Measurements from ENCODE around the gene NACC1.

NACC1 gene

DNA sequence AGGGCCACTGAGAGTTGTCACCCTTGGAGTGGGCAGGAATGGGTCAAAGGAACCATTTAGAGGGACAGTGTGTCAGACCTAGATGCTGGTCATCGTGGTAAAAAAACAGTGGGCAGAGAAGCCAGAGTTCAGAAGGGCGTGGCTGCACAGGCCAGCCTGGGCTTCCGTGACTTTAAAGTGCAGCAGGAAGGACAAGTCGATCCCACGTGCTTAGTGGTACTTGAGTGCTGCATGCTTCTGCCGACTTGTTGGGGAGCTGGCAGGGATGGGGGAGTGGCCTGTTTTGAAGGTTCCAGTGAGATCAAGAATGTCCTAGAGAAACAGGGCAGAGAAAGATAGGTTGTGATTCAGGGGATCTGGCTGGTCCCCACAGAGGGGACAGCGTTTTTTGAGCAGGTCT lies 32.4 kb upstream of the NACC1 start:
- no peak for DNase-seq
- intact Hi-C loops (cut with DNase I) = no loop called here

DNA sequence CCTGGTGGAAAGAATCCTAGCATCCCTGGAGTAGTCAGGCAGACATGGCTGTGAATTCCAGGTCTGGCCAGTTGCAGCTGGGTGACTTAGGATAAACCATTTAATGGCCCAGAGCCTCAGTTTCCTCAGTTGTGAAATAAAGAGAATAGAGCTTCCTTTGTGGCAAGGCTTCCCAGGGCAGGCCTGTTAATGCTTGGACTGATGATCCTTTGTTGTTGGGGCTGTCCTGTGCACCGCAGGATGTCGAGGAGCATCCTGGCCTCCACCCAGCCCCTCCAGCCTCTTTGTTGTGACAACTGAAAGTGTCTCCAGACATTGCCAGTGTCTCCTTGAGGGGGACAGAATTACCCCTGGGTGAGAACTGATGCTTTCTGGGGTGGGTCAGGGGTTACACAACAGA lies 31.7 kb upstream of the NACC1 start:
- DNase-seq = no peak
- intact Hi-C loops (cut with DNase I) = no loop called here

DNA sequence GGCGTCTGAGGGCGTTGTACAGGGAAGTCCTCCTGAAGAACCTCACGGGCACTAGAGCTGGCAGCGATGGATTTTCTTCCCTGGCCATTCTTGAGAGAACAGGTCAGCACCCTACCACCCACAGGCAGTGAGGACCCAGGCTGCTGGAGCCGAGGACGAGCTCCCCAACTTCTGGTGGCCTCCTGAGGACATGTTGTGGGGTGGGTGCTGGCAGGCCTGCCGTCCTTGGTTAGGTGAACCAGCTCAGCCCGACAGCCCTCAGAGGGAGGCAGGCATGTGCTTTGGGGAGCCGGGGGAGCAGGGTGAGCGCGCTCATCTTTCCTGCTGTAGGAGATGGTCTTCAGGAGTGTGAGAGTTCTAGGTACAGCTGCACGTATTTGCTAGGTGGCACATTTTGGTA lies 30.8 kb upstream of the NACC1 start:
- no peak for DNase-seq
- intact Hi-C loops (cut with DNase I) = no loop called here

DNA sequence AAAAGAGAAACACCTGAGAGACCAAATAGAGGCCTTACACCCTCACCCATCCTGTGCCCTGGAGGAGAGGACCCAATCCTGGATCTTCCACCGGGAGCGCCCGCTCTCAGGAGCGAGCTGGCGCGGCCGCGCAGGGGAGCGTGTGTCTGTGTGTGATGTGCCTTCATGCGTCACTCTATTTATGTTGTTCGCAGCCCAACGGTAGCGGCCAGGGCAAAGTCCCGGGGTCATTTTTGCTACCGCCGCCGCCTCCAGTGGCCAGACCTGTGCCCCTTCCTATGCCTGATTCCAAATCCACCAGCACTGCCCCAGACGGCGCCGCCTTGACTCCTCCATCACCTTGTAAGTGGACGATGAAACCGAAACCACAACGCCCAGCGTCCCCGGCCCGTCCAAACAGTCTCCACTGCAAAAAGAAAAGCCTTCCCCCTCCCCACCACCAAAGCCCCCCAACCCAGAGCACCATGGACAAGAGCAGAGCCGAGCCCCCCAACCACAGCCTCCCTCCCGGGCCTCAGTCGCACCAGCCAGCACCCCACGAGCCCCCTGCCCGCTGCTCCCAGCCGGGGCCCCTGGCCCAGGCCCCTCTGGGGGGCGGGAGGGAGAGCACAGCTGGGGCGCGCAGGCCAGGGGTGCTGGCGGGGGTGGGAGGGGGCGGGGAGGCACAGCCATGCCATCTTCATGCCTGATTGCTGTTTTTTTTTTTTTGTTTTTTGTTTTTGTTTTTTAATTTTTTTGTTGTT lies 30.1 kb upstream of the NACC1 start:
- intact Hi-C loops (cut with DNase I) = no loop called here
- DNase-seq = no peak

DNA sequence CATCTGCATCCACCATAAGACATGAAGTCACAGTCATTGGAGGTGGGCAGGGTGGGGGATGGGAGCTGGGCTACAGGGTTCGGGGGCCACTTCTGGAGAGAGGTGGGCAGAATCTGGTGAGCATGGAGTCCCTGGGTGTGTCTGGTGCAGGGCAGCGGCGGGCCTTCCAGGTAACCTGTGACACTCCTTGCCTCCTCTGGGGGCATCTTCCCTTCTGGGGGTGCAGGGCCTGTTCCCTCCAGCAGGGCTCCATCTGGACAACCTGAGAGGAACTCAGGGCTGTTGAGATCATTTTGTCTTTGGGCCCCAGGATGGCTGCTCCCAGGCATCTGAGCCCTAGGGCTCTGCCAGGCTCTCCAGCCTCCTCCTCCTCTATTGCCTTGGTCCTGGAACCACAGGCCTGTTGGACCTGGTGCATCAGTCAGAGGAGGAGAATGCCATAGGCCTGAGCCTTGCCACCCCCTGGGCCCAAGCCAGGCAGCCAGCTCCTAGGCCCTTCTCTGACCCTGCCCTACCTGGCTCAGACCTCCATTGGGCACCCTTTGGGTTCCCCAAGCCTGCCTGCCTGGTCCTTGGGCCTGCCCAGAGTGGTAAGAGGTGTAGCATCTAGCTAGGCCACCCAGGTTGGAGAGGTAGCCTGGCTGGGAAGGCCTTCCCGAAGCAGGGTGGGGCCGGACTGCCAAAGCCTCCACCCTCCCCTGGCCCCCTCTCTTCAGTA lies 28.8 kb upstream of the NACC1 start:
- DNase-seq = no peak
- intact Hi-C loops (cut with DNase I) = no loop called here

DNA sequence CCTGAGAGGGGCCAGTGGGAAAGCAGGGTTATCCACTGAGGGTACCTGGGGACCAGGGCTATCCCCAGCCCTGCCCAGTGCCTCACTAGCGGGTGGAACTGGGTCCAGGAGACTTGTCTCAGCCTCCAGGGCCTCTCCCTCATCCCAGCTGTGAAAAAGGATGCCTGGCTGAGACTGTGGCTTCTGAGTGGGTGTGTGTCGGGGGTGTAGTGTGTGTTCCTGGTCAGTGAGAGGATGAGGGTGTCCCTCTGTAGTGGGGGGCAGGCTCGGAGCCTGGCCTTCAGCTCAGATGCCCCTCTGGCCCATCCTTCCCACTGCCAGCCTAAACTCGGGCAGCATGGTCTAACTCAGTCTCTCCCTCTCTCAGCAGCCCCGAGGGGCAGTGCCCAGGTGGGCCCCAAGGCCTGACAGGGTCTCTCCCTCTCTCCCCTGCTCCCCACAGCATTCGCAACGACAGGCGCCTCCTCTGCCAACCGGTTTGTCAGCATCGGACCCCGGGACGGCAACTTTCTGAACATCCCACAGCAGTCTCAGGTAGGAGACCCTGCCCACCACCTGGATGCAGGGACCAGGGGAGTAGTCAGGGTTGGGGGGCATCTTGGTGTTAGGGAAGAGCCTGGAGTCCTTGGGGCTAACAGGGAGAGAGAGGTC lies 28.1 kb upstream of the NACC1 start:
- DNase-seq = no peak
- intact Hi-C loops (cut with DNase I) = loop anchor here (5.0 kb wide), 1 partner anchor 108 kb away; no protein-coding TSS in a partner anchor

DNA sequence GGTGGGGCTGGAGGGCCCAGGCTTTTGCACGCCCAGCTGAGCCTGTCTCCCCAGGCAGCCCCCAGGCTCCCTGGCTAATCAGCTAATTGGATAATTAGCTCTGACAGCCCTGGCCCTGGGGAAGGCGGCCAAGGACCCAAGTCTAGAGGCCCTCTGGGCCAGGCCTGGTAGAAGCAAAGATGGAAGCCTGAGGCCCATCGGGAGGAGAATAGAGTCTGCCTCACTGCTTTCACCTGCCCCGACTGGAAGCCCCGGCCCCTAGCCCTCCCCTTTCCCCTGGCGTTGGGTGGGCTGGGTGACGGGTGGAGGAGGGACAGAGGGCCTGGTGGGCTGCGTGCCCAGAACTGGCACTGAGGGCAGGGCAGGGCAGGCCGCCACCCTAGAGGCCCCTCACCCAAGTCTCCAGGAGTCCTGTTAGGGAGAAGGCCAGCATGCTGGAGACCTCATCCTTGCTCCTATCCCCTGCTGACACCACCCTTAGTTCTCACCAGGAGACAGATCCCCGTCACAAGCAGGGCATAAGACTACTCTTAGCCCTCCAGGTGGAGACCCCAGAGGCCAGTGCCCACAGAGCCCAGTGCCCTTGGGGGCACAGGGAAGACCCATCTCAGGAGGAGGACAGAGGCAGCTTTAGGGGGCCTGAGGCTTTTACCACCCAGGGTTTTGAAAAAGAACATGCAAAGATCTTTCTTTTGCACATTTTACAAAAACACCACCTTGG lies 27.4 kb upstream of the NACC1 start:
- DNase-seq = peak in 1 of 42 donors; percentile 30
- intact Hi-C loops (cut with DNase I) = loop anchor here (5.0 kb wide), 1 partner anchor 108 kb away; no protein-coding TSS in a partner anchor

DNA sequence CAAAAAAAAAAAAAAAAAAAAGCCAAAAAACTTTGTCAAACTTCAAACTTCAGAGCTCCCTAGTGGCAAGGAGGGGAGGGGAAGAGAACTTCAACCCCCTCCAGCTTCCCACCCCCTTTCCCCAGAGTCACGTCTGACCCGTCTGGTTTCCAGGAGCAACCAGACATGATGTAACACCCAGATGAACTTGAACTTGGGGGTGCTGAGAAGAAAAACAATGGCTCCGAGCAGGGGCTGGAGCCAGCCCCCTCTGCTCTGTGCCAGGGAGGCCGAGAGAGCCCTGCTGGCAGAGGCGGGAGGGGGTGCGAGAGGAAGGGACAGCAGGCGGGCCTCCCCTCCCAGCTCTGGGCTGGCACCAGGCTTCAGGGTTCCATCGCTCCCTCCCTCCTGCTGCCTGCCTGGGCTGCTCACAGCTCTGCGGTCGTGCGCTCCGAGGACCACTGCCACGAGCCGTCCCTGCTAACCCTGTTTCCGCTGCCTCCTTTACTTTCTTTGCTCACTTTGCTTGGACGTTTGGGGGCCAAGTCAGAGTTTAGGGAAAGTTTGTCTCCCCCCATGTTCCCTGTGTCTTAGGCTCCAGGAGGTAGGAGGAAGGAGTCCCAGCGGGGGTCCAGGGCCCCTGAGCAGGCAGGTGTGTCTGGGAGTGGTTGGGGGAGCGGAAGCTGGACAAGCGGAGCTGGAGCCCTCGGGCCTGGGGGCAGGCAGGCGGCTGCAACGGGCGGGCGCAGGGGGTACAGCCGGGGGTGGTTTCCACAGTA lies 26.5 kb upstream of the NACC1 start:
- intact Hi-C loops (cut with DNase I) = loop anchor here (5.0 kb wide), 1 partner anchor 109 kb away; no protein-coding TSS in a partner anchor
- DNase-seq = peak; percentile 64 to 93 (median 85)

DNA sequence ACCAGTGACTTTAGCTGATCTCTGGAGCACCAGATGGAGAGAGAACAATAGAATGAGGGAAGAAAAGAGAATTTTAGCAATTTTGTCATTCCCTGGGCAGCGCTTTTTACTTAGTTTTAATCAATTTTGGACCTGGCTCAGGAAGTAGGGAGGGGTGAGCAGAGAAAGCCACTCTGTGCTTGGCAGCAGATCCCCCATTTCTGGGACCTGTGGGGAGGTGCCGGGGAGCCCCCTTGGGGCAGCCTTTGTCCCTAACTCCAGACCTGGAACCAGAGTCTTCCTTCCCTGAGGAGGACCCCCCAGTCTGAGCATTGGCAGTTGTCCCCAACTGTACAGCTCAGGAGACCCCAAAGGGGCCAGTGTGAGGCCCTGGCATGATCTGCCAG lies 25.9 kb upstream of the NACC1 start:
- intact Hi-C loops (cut with DNase I) = loop anchor here (5.0 kb wide), 1 partner anchor 110 kb away; no protein-coding TSS in a partner anchor
- DNase-seq = peak in 2 of 42 donors; percentile 1 to 27

DNA sequence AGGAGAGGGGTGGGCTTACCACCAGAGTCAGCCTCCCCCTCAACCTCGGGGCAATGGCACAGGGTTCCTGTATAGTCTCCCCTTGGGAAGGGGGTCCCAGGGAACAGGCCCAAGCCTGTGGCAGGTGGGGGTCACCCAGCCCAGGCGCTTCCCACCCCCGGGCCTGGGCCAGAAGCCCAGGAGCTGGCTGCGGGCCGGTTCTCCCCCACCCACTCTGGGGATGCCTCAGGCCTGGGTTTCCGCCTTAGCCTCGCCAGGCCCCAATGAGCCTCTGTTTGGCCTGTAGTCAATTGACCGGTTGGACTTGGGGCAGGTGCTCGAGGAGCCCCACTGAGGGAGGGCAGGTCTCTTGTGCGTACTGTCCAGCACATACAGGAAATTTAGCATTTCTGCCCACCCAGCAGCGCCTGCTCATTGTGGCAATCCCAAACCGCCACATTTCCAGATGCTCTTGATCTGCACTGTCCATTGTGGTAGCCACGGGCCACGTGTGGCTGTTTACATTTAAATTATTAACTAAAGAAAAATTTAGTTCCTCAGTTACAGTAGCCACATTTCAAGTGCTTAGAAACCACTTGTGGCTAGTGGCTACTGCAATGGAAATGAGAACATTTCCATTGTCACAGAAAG lies 25.3 kb upstream of the NACC1 start:
- intact Hi-C loops (cut with DNase I) = loop anchor here (5.0 kb wide), 1 partner anchor 110 kb away; no protein-coding TSS in a partner anchor
- DNase-seq = peak in 2 of 42 donors; percentile 6 to 20

DNA sequence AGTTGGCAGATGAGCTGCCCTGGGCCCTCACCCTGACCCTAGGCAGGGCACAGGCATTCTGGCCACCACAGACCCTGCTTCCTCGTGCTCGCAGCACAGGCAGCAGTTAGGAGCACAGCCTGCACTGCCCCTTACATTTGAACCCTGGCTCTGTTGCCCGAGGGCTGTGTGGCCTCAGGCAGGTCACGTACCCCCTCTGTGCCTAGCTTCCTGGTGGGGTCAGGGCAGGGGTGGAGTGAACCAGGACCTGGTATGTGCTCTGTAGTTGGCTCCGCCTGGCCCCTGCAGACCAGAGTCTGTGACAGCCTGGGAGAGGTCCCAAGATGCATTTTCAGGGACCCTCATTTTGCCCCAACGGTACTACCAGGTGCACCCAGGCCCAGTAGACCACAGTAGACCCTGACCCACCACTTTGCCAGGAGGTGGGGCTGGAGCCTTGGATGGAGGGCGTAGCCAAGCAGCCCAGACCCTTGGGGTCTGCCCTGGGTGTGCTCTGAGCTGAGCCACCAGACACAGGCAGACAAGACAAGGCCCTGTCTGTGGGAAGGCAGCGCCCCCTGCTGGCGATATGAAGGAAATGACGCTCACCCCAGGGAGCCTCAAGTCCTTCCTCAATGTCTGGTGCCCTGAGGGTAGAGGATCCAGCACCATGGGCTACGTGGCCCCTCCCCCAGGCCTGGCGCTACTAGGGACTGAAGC lies 24.5 kb upstream of the NACC1 start:
- intact Hi-C loops (cut with DNase I) = loop anchor here (5.0 kb wide), 1 partner anchor 111 kb away; no protein-coding TSS in a partner anchor
- peak; percentile 72 to 96 (median 88) for DNase-seq

DNA sequence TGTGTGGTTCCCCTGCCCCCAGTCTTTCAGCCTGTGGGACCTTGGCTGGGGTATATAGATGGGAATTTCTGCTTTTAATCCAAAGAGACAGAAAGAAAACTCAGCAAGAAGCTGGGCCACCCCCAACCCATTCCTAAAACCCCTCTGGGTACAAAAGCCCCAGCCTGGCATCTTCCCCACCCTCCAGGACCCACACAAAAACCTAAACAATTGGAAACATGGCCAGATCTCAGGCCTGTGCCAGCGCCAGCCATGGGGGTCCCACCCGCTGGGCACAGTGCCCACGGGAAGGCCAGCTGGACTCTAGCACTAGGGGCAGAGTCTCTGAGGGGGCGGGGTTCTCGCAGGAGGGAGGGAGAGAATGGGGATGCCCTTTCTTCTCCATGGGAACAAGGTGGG lies 24.0 kb upstream of the NACC1 start:
- intact Hi-C loops (cut with DNase I) = loop anchor here (5.0 kb wide), 1 partner anchor 112 kb away; no protein-coding TSS in a partner anchor
- peak in 2 of 42 donors; percentile 7 to 34 for DNase-seq

DNA sequence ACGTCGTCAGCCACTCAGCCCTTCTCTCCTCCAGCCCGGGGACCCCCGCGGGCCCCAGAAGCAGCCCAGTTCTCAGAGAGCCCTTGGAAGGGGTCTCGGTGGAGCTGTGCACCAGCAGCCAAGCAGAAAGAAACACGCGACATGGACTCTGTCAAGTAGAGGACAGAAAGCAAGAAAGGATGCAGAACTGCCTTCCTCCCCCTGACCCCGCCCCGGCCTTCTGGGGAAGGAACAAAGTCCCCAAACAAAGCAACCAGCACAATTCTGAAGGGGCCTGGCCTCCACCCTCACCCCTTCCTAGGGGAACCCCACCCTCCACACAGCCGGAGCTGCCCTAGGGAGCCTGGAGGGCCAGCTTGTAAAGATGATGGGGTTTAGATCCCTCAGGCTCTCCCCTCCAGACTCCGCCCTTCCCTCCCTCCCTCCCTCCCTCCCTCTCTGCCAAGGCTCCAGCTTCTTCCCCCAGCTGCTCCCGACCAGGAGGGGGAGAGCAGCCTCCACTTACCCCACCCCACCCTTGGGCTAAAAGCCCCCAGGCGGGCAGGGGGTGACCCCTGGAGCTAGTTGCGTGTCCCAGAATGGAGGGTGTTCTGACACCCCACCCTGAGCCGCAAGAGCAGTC lies 23.2 kb upstream of the NACC1 start:
- DNase-seq = peak in 1 of 42 donors; percentile 36
- intact Hi-C loops (cut with DNase I) = loop anchor here (5.0 kb wide), 1 partner anchor 113 kb away; no protein-coding TSS in a partner anchor

DNA sequence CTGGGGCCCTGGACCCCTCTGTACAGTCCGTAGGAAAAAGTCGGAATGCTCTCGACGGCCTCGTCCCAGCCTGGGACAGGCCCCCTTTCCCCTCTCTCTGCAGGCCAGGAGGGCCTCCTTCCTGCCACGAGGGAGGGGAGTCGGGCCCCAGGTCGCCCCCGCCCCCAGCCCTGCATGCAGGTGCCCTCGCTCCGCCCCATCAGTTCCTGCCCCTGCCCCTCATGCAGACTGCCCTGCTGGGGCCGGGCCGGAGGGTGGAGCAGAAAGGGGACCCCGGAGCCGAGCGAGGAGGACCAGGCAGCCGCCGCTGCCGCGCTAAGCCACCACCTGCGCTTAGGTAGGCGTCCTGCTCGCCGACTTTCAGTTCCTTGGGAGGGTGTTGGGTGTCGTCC lies 22.7 kb upstream of the NACC1 start:
- DNase-seq = no peak
- intact Hi-C loops (cut with DNase I) = no loop called here

DNA sequence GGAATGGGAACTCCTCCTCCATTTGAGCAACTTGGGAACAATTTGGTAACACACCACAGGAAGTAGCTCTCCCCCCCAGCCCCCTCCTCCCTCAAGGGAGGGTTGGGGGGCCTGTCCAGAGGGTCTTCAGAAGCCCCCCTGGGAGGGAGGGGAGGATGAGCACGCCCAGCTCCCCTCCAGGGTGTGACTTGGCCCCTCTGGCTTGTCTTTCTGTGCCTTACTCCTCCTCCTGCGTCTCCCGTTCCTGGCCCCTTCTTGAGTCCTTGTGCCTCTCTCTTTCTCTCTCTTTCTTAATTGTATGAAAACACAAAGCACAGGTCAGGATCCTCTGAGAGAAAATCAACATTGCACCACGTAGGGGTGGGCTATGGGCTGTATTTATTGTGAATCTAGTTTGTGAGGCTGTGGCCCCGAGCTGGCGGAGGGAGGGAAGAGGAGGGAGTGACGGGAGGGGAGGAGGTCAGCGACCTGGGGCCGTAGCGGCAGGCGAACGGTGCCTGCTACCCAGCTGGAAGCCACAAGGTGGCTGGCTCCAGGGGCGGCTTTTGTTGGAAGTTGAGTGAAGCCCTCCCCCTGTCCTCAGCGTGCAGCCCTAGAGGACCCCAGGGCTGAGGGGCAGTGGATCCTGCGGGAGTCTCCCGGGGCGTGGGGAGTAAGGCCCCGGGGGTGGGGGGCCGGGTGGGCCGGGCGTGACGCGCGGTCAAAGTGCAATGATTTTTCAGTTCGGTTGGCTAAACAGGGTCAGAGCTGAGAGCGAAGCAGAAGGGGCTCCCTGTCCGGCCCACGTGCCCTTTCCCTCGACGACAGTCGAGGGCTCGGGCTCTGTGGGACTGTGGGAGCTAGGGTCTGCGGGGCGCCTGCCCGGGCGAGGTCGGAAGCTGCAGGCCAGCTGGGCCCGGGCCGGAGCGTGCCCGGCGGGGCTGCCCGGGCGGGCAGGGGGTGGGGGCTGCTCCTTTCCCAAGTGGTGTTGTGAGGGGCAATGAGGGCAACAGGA lies 21.8 kb upstream of the NACC1 start:
- intact Hi-C loops (cut with DNase I) = no loop called here
- DNase-seq = no peak

DNA sequence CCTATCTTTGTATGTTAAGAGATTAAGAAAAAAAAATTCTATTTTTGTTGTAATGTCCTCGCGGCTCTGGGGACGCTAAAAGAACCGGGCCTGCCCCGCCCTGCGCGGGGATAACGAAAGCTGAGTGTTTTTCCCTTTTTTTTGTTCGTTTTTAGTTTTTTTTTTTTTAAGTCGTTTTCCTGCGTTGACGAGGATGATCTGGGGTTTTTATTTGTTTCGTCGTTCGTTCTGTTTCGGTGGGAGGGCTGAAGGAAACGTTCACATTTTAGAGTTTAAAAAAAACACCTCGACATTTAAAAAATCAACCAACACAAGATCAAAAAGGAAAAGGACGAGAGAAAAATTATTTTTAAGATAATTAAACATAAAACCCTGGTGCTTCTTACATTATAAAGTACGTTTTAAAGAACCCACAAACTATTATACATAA lies 21.0 kb upstream of the NACC1 start:
- intact Hi-C loops (cut with DNase I) = no loop called here

More for the DNA sequence above, 21.0 kb upstream of the NACC1 start:
- no peak for DNase-seq
